ENCODE results near the gene C12orf75. TPM values are rescaled to one million over a fixed set of nuclear protein-coding genes. Genes with fewer than 3 reads are reported as not detected.
A peak's percentile ranks its signal among the peaks of the same experiment; 100 is the strongest.
"Not testable (repeated sequence)": the region's sequence is repeated elsewhere in the genome, so short reads cannot be mapped to it uniquely, and the experiment has no call there.

Gene C12orf75
- total RNA-seq, 2 donors from 2014 or later = 65.5 to 159 TPM

- H3K4me1 Mint-ChIP-seq (ENCODE audit: low read depth in 2 of 2) = peaks cover 14 to 18% of the 10 kb centered on the region in 2 donors
- no peak overlapping the region for H3K4me3 Mint-ChIP-seq
- DNase-seq (ENCODE audit: low spot score) (no peak), ATAC-seq (no peak)
- no peaks in the 10 kb centered on the region for H3K9me3 Mint-ChIP-seq
- H3K36me3 Mint-ChIP-seq = peaks cover 10% of the 10 kb centered on the region
- peak overlapping the region in 1 of 2 donors; percentile 27 for H3K27ac Mint-ChIP-seq
- no peaks in the 10 kb centered on the region for H3K27me3 Mint-ChIP-seq
These were observed 13.3 kb upstream of the C12orf75 start for GRCh38 chr12:105316931-105317852.

- no peaks in the 10 kb centered on the region for H3K27me3 Mint-ChIP-seq
- H3K4me1 Mint-ChIP-seq (ENCODE audit: low read depth in 2 of 2) = peaks cover 20 to 22% of the 10 kb centered on the region in 2 donors
- peaks cover 6% of the 10 kb centered on the region for H3K36me3 Mint-ChIP-seq
- no peak for DNase-seq (ENCODE audit: low spot score)
- no peak overlapping the region for H3K4me3 Mint-ChIP-seq
- no peak overlapping the region for H3K27ac Mint-ChIP-seq
- no peak for ATAC-seq
- H3K9me3 Mint-ChIP-seq = peaks cover 2% of the 10 kb centered on the region
These were observed 12.4 kb upstream of the C12orf75 start for GRCh38 chr12:105317942-105318621.

DNA sequence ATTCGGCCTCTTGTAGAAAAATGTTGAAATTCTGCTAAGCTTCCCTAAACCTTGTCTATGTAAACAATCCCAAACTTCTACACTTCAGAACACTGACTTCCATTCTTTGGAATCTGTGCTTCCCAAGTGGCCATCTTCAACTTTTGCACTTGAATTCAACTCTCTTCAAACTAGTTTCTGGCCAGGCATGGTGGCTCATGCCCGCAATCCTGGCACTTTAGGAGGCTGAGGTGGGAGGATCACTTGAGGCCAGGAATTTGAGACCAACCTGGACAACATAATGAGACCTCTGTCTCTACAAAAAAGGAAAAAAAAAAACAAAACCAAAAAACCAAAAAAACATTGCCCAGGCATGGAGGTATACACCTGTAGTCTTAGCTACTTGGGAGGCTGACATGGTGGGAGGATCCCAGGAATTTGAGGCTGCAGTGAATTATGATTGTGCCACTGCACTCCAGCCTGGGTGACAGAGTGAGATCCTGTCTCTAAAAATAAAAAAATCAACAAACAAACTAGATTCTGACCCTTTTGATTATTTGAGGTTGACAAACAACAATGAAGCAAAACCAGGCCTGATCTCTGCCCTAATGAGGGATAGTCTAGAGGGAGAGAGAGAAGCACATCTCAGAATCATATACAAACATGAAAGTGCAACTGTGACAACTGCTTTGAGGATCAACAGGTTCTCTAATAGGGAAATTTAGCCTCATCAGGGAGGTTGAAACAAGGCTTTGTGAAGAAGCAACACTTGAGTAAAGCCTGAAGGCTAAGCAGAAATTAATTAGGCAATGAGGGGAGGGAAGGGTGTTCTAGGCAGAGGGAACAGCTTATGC, 11.6 kb upstream of the C12orf75 start:
- peak overlapping the region in 1 of 2 donors; percentile 66 for H3K27ac Mint-ChIP-seq
- no peaks in the 10 kb centered on the region for H3K27me3 Mint-ChIP-seq
- peaks cover 26 to 30% of the 10 kb centered on the region in 2 donors for H3K4me1 Mint-ChIP-seq (ENCODE audit: low read depth in 2 of 2)
- ATAC-seq (no peak), DNase-seq (ENCODE audit: low spot score) (no peak)
- peaks cover 3% of the 10 kb centered on the region for H3K9me3 Mint-ChIP-seq
- no peak overlapping the region for H3K4me3 Mint-ChIP-seq
- peaks cover 5% of the 10 kb centered on the region for H3K36me3 Mint-ChIP-seq

- peak overlapping the region in 1 of 2 donors; percentile 66 for H3K27ac Mint-ChIP-seq
- peaks cover 30 to 39% of the 10 kb centered on the region in 2 donors for H3K4me1 Mint-ChIP-seq (ENCODE audit: low read depth in 2 of 2)
- no peak for ATAC-seq
- DNase-seq (ENCODE audit: low spot score) = no peak
- no peak overlapping the region for H3K4me3 Mint-ChIP-seq
- no peaks in the 10 kb centered on the region for H3K27me3 Mint-ChIP-seq
- H3K36me3 Mint-ChIP-seq = no peaks in the 10 kb centered on the region
- H3K9me3 Mint-ChIP-seq = peaks cover 3% of the 10 kb centered on the region
These were observed 10.7 kb upstream of the C12orf75 start for GRCh38 chr12:105319691-105320209.

GRCh38 chr12:105321125-105321524, 9.4 kb upstream of the C12orf75 start:
- Mint-ChIP-seq H3K9me3 (peaks cover 3% of the 10 kb centered on the region), H3K27me3 (no peaks in the 10 kb centered on the region), H3K4me1 (ENCODE audit: low read depth in 2 of 2) (peaks cover 32 to 50% of the 10 kb centered on the region in 2 donors), H3K27ac (no peak overlapping the region), H3K36me3 (no peaks in the 10 kb centered on the region), H3K4me3 (no peak overlapping the region)
- no peak for ATAC-seq
- no peak for DNase-seq (ENCODE audit: low spot score)

DNA sequence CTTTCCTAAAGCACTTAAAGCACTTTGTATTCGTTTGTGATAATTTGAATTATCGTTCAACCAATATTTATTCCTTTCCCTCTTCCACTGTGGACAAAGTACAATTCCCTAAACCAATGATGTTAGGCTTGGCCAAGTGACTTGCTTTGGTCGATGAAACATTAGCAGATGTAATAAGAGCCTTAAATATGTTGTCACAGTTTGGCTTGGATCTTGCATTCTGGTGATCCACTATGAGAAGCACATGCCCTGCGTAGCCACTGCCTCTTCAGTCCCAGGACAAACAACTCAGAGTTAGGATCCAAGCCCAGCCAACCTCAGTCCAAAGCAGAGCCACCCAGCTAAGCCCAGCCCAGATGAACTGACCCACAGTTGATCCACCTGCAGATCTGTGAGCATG, 8.4 kb upstream of the C12orf75 start:
- Mint-ChIP-seq H3K9me3 (peaks cover 3% of the 10 kb centered on the region), H3K4me3 (no peak overlapping the region), H3K4me1 (ENCODE audit: low read depth in 2 of 2) (peaks cover 38 to 59% of the 10 kb centered on the region in 2 donors), H3K36me3 (no peaks in the 10 kb centered on the region), H3K27me3 (no peaks in the 10 kb centered on the region), H3K27ac (peak overlapping the region in 1 of 2 donors; percentile 53)
- DNase-seq (ENCODE audit: low spot score) (no peak), ATAC-seq (no peak)

DNA sequence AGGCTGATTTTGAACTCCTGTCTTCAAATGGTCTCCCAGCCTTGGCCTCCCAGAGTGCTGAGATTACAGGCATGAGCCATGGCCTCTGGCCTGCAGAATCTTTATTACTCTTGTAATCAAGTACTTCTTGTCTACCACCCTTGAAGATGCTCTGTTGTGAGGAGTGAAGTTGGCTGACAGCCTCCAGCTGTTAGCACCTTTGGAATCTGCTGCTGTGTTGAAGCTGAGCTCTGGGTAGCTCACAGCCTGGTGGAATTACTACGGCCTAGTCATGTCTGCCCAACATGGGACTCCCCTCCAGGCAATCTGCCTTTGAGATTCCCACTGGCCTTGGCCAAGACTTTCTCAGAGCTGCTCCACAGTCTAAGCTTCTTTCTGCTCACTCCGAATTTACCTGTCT, 5.8 kb upstream of the C12orf75 start:
- H3K27ac Mint-ChIP-seq = peak overlapping the region; percentile 70 to 74
- peaks cover 3% of the 10 kb centered on the region for H3K9me3 Mint-ChIP-seq
- H3K27me3 Mint-ChIP-seq = no peaks in the 10 kb centered on the region

GRCh38 chr12:105325117-105325516, 5.4 kb upstream of the C12orf75 start:
- peak overlapping the region; percentile 82 for H3K4me3 Mint-ChIP-seq
- peak overlapping the region; percentile 70 to 74 for H3K27ac Mint-ChIP-seq

More for the DNA sequence above, 5.8 kb upstream of the C12orf75 start:
- Mint-ChIP-seq H3K4me3 (peak overlapping the region; percentile 82), H3K36me3 (no peaks in the 10 kb centered on the region), H3K4me1 (ENCODE audit: low read depth in 2 of 2) (peaks cover 50 to 71% of the 10 kb centered on the region in 2 donors)
- ATAC-seq (no peak), DNase-seq (ENCODE audit: low spot score) (no peak)

GRCh38 chr12:105329926-105330282, 587 bp upstream of the C12orf75 start:
- peak in 1 of 2 donors; percentile 0 for ATAC-seq
- Mint-ChIP-seq H3K27me3 (no peaks in the 10 kb centered on the region), H3K4me3 (peak overlapping the region; percentile 85), H3K36me3 (no peaks in the 10 kb centered on the region), H3K27ac (peak overlapping the region; percentile 70 to 74), H3K4me1 (ENCODE audit: low read depth in 2 of 2) (peaks cover 61 to 82% of the 10 kb centered on the region in 2 donors), H3K9me3 (no peaks in the 10 kb centered on the region)
- DNase-seq (ENCODE audit: low spot score) = no peak

More at GRCh38 chr12:105325117-105325516, 5.4 kb upstream of the C12orf75 start:
- Mint-ChIP-seq H3K36me3 (no peaks in the 10 kb centered on the region), H3K9me3 (peaks cover 3% of the 10 kb centered on the region), H3K27me3 (no peaks in the 10 kb centered on the region), H3K4me1 (ENCODE audit: low read depth in 2 of 2) (peaks cover 54 to 76% of the 10 kb centered on the region in 2 donors)
- DNase-seq (ENCODE audit: low spot score) (no peak), ATAC-seq (no peak)

- no peak for DNase-seq (ENCODE audit: low spot score)
These were observed 677 bp downstream of the C12orf75 start for GRCh38 chr12:105330931-105331804.

DNA sequence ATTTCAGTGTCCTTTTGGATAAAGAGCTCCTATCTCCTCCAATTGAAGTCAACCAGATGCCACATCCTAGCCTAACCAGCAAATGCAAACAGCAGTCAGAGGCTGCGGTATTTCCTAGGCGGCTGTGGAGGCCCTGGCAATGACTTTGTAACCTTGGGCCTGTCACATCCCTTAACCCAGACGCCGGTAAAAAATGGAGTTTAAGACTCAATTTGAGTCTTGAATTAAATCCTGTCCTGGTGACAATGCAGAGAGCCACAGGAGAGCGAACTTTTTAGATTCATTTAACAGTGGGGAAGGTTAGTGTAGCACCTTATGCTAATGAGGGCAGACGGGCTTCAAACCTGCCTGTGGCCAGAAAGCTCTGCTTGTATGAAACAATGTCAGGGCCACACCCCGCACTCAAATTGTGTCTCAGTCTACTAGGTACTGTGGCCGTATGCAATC, 1.3 kb downstream of the C12orf75 start:
- H3K4me1 Mint-ChIP-seq (ENCODE audit: low read depth in 2 of 2) = peaks cover 65 to 82% of the 10 kb centered on the region in 2 donors
- peak overlapping the region; percentile 90 for H3K4me3 Mint-ChIP-seq
- ATAC-seq (peak in 1 of 2 donors; percentile 39), DNase-seq (ENCODE audit: low spot score) (no peak)
- peaks cover 5% of the 10 kb centered on the region for H3K36me3 Mint-ChIP-seq
- H3K27ac Mint-ChIP-seq = peak overlapping the region; percentile 76 to 82
- no peaks in the 10 kb centered on the region for H3K27me3 Mint-ChIP-seq
- H3K9me3 Mint-ChIP-seq = no peaks in the 10 kb centered on the region

More at GRCh38 chr12:105330931-105331804, 677 bp downstream of the C12orf75 start:
- ATAC-seq = peak in 1 of 2 donors; percentile 3
- peaks cover 2% of the 10 kb centered on the region for H3K36me3 Mint-ChIP-seq
- H3K4me3 Mint-ChIP-seq = peak overlapping the region; percentile 90
- H3K27ac Mint-ChIP-seq = peak overlapping the region; percentile 76 to 82
- H3K27me3 Mint-ChIP-seq = no peaks in the 10 kb centered on the region
- H3K4me1 Mint-ChIP-seq (ENCODE audit: low read depth in 2 of 2) = peaks cover 64 to 83% of the 10 kb centered on the region in 2 donors
- H3K9me3 Mint-ChIP-seq = no peaks in the 10 kb centered on the region

DNA sequence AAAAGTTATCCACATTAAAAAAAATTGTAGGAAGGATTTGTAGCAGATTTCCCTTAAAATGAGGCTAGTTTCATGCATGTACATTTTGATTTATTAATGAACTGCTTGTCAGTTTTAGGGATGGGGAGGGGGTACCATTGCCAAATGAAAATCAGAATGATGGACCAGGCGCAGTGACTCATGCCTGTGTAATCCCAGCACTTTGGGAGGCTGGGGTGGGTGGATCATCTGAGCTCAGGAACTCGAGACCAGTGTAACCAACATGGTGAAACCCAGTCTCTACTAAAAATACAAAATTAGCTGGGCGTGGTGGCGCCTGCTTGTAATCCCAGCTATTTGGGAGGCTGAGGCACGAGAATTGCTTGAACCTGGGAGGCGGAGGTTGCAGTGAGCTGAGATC, 1.8 kb downstream of the C12orf75 start:
- not testable (repeated sequence) for ATAC-seq; H3K27me3 Mint-ChIP-seq; H3K36me3 Mint-ChIP-seq; H3K9me3 Mint-ChIP-seq; DNase-seq (ENCODE audit: low spot score)
- peaks cover 63 to 80% of the 10 kb centered on the region in 2 donors for H3K4me1 Mint-ChIP-seq (ENCODE audit: low read depth in 2 of 2)
- H3K27ac Mint-ChIP-seq = peak overlapping the region; percentile 76 to 82
- peak overlapping the region; percentile 90 for H3K4me3 Mint-ChIP-seq
